Cardiac muscle cell (in vitro differentiated cells and primary cell): ENCODE measurements around the gene CRYGN. TPM values are rescaled to one million over a fixed set of nuclear protein-coding genes. Genes with fewer than 3 reads are reported as not detected.
A peak's percentile ranks its signal among the peaks of the same experiment; 100 is the strongest.

Source experiments
- DNase-seq, 2 donors: peaks; one replicate each; pipeline versions ENCODE4 v3.0.0 to v3.0.0-alpha.2; 2010 to 2017; ENCODE audit warnings: low read depth in 1 of 2, low spot score in 1 of 2
- H3K27ac ChIP-seq: fragments of 200-600 bp; sonication (generic); 2 replicates; pipeline ENCODE4 v1.5.1; 2016
- H3K27me3 ChIP-seq: fragments of 200-600 bp; sonication (generic); 2 replicates; pipeline ENCODE4 v1.6.0; 2016; ENCODE audit warnings: control low read depth
- H3K36me3 ChIP-seq: fragments of 200-600 bp; sonication (generic); 2 replicates; pipeline ENCODE4 v1.5.1; 2016; ENCODE audit warnings: control low read depth
- H3K4me1 ChIP-seq: fragments of 200-600 bp; sonication (generic); 2 replicates; pipeline ENCODE4 v1.8.1; 2017; ENCODE audit warnings: low read depth, mild to moderate bottlenecking, mixed run types
- H3K4me3 ChIP-seq: fragments of 200-600 bp; sonication (generic); 2 replicates; pipeline ENCODE4 v1.5.1; 2016; ENCODE audit warnings: mild to moderate bottlenecking
- H3K9me3 ChIP-seq: fragments of 200-600 bp; sonication (generic); 2 replicates; pipeline ENCODE4 v1.5.1; 2017; ENCODE audit warnings: low read depth, mild to moderate bottlenecking, control low read depth
- CTCF ChIP-seq: IDR thresholded peaks from 2 replicates; pipeline ENCODE4 v1.5.1; 2012; ENCODE audit warnings: low read depth, mild to moderate bottlenecking, low read length
- polyA plus RNA-seq: library from polyadenylated mRNA; unstranded; fragments of >200 nt; fragmentation: Nextera tagmentation; extraction: Ambion mirVana; gene quantifications from 2 replicates; pipeline ENCODE4 v1.2.1, GENCODE V29; 2016
- total RNA-seq: library from RNA; depleted of rRNA; stranded (reverse); fragments of >200 nt; gene quantifications from 2 replicates; pipeline ENCODE4 v1.2.3, GENCODE V29; 2016

Gene CRYGN
- total and polyA plus RNA-seq, 2 experiments from 2014 or later, result 0.46 to 1.0 TPM

GRCh38 chr7:151462306-151462779 lies 22.4 kb upstream of the CRYGN start:
- DNase-seq, result no peak
- H3K36me3 ChIP-seq, result peaks cover 16% of the 10 kb centered on the region
- no peaks in the 10 kb centered on the region for H3K27me3 ChIP-seq
- no peaks in the 10 kb centered on the region for H3K9me3 ChIP-seq
- peaks cover 14% of the 10 kb centered on the region for H3K4me1 ChIP-seq
- H3K27ac ChIP-seq, result no peak overlapping the region
- H3K4me3 ChIP-seq, result no peak overlapping the region
- TF ChIP-seq CTCF, result no peak

- H3K9me3 ChIP-seq, result no peaks in the 10 kb centered on the region
- DNase-seq, result no peak
Observed at GRCh38 chr7:151461942-151462230, 21.9 kb upstream of the CRYGN start.

GRCh38 chr7:151461096-151461941 lies 21.4 kb upstream of the CRYGN start:
- Histone ChIP-seq H3K4me3 (no peak overlapping the region), H3K4me1 (peaks cover 14% of the 10 kb centered on the region), H3K27ac (peak overlapping the region; percentile 96), H3K27me3 (no peaks in the 10 kb centered on the region), H3K36me3 (peaks cover 14% of the 10 kb centered on the region), H3K9me3 (no peaks in the 10 kb centered on the region)
- TF ChIP-seq CTCF, result no peak
- no peak for DNase-seq

More at GRCh38 chr7:151461942-151462230, 21.9 kb upstream of the CRYGN start:
- Histone ChIP-seq H3K27me3 (no peaks in the 10 kb centered on the region), H3K4me3 (no peak overlapping the region), H3K36me3 (peaks cover 16% of the 10 kb centered on the region), H3K27ac (no peak overlapping the region), H3K4me1 (peaks cover 14% of the 10 kb centered on the region)
- TF ChIP-seq CTCF, result no peak

- no peak for TF ChIP-seq CTCF
- H3K27ac ChIP-seq, result peak overlapping the region; percentile 96
Observed at GRCh38 chr7:151460474-151460855, 20.5 kb upstream of the CRYGN start.

GRCh38 chr7:151459726-151460473 lies 20.0 kb upstream of the CRYGN start:
- Histone ChIP-seq H3K27me3 (no peaks in the 10 kb centered on the region), H3K4me3 (no peak overlapping the region), H3K4me1 (peaks cover 14% of the 10 kb centered on the region), H3K36me3 (peaks cover 4% of the 10 kb centered on the region), H3K27ac (peak overlapping the region; percentile 96), H3K9me3 (no peaks in the 10 kb centered on the region)
- peak; percentile 57 for TF ChIP-seq CTCF
- peak; percentile 81 to 97 for DNase-seq

More at GRCh38 chr7:151460474-151460855, 20.5 kb upstream of the CRYGN start:
- DNase-seq, result no peak
- Histone ChIP-seq H3K9me3 (no peaks in the 10 kb centered on the region), H3K27me3 (no peaks in the 10 kb centered on the region), H3K36me3 (peaks cover 8% of the 10 kb centered on the region), H3K4me3 (no peak overlapping the region), H3K4me1 (peaks cover 14% of the 10 kb centered on the region)
